CD4-positive, alpha-beta T cell treated with Interleukin-4 for 1 hour (primary cell): Measurements from ENCODE around the gene EPC2.

Source experiments
- DNase-seq, 2 donors: peaks; one replicate each; pipeline ENCODE4 v3.0.0-alpha.2; 2020 to 2022

Gene EPC2, protein sequence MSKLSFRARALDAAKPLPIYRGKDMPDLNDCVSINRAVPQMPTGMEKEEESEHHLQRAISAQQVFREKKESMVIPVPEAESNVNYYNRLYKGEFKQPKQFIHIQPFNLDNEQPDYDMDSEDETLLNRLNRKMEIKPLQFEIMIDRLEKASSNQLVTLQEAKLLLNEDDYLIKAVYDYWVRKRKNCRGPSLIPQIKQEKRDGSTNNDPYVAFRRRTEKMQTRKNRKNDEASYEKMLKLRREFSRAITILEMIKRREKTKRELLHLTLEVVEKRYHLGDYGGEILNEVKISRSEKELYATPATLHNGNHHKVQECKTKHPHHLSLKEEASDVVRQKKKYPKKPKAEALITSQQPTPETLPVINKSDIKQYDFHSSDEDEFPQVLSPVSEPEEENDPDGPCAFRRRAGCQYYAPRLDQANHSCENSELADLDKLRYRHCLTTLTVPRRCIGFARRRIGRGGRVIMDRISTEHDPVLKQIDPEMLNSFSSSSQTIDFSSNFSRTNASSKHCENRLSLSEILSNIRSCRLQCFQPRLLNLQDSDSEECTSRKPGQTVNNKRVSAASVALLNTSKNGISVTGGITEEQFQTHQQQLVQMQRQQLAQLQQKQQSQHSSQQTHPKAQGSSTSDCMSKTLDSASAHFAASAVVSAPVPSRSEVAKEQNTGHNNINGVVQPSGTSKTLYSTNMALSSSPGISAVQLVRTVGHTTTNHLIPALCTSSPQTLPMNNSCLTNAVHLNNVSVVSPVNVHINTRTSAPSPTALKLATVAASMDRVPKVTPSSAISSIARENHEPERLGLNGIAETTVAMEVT

GRCh38 chr2:148643998-148644882 is at the start of gene EPC2:
TSS of gene EPC2 (plus strand) at chr2:148644751. CDS start at chr2:148645018, 267 bp downstream.
- peak; percentile 89 to 92 for DNase-seq

- DNase-seq: no peak
These were observed 48.5 kb upstream of the EPC2 start for GRCh38 chr2:148596018-148596417.

- no peak for DNase-seq
These were observed 45.2 kb upstream of the EPC2 start for GRCh38 chr2:148599109-148599991.

DNA sequence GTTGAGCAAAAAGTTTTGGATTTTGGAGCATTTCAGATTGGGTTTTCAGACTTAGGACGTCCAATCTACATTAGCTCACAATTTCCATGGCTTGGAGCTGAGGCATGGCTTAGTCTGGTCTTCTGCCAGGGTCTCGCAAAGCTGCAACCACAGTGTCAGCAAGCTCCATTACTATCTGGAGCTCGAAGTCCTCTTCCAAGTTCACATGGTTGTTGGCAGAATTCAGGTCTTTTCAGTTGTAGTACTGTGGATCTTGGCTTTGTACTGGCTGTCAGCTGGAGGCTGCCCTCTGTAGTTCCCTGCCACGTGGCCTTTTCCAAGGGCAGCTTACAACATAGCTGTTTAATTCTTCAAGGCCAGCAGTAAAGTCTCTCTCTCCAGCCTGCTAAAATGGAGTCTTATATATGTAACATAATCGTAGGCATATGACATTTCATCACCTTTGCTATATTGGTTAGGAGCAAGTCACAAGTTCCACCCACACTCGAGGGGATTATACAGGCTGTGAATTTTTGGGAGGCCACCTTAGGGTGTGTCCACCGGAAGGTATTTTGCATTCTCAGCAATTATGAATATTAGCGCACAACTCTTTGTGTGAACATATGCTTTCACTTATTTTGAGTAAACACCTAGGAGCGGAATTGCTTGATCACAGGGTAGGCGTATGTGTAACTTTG is 41.5 kb upstream of the EPC2 start:
- peak in 1 of 2 donors; percentile 2 for DNase-seq

GRCh38 chr2:148603562-148603920 is 41.0 kb upstream of the EPC2 start:
- no peak for DNase-seq

DNA sequence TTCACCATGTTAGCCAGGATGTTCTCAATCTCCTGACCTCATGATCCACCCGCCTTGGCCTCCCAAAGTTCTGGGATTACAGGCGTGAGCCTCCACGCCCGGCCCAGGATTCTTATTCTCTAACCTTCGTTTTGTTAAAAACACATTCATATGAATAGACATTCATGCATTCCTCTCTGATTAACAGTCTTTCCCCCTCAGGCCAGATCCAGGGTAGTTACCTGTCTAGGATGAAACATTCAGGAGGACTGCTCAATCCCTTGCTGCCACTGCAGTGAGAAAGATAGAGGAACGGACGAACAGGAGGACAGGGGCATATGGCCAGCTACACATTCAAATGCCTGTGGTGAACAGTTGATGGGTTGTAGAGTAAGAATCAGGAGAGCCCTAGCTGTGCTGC is 39.6 kb upstream of the EPC2 start:
- no peak for DNase-seq

GRCh38 chr2:148607566-148607965 is 37.0 kb upstream of the EPC2 start:
- DNase-seq: no peak

DNA sequence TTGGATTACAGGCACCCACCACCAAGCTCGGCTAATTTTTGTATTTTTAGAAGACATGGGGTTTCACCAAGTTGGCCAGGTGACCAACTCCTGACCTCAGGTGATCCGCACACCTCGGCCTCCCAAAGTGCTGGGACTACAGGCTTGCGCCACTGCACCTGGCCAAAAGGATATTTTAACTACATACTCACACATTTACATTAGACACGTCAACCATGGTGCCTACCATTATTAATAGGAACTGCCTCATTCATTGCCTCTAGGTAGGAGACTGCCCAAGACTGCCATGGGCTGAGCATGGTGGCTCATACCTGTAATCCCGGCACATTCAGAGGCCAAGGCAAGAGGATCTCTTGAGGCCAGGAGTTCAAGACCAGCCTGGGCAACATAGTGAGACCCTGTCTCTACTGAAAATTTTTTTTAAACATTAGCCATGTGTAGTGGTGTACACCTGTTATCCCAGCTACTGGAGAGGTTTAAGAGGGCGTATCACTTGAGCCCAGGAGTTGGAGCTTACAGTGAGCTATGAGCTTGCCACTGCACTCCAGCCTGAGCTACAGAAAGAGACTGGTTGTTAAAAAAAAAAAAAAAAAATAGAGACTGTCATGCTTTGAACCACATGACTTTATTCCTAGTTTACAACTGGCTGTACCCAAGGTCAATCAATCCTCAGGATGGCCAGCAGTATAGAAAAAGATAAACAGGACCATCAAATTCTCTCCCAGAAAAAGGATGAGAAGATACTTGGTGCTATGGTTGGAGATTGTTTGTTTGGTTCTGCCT is 31.1 kb upstream of the EPC2 start:
- no peak for DNase-seq

DNA sequence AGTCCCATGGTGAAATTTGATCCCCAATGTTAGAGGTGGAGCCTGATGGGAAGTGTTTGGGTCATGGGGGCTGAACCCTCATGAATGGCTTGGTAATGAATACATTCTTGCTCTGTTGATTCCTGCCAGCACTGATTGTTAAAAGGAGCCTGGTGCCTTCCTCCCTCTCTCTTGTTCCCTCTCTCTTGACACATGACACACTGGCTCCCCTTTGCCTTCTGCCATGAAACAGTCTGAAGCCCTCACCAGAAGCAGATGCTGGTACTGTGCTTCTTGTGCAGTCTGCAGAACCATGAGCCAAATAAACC is 30.6 kb upstream of the EPC2 start:
- no peak for DNase-seq

DNA sequence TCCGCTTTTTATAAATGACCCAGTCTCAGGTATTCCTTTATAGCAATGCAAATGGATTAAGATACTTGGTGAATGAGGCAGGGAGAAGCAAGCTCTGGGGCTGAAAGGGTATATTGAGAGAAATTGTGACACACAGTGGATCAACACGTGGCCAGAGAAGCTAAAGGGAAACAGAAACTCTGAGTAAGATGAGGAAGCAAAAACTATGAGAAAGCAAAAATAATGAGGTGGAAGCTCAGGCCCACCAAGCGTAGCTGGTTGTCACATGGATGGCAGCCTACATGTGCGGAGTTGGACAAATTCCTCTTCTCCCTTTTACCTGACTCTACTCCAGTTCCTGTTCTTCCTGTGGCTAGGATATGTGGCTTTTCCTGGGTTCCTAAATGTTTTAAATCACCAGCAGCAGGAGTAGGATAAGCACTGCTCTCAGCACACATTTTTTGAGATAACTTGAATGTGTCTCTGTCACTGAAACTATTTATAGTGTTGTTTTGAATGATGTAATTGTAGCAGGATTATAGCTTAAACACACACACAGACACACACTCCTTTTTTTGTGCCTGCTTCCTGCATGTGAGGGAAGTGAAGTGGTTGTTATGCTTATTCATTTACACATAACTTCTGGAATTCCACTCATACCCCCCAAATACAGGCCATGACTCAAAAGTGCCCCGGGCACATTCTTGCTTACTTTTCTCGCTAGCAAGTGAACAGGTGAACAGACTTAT is 30.1 kb upstream of the EPC2 start:
- DNase-seq: peak in 1 of 2 donors; percentile 13

DNA sequence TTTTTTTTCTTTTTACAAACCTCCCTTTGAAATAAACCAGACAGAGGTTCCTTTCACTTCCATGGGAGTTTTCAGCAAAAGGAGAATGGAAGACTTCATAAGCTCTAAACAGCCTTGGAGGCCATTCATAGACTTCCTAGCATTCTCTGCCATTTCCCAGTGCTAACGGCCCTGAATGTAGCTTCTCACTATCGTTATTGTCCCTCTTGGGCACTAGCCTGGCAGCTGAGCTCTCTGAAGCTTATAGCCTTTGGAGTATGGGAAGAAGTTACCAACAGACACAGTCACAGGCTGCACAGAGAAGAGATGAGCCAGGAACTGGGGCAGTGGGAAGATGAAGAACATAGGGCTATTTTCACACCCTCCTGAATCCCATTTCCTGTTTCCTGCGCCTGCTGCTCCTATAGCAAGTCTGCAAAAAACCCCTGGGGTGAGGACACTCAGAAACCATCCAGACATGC is 29.1 kb upstream of the EPC2 start:
- no peak for DNase-seq

DNA sequence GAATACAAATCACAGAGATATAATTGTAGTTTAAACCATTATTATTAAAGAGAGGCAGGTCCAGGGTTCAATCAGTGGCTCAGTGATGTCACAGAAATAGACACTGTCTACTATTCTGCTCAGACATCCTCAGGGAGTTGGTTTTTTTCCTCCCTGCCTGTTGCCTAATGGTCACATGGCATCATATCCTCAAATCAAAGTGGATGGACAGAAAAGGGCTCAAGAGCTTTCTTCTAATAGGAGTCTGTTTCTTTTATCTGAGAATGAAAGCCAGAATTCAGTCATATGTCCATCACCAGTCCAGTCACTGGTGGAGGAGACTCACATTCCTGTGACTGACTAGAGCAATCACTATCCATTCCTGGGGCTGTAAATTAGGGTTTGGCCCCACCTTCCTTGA is 27.9 kb upstream of the EPC2 start:
- DNase-seq: no peak

GRCh38 chr2:148617219-148617618 is 27.3 kb upstream of the EPC2 start:
- DNase-seq: no peak

GRCh38 chr2:148619560-148620195 is 24.9 kb upstream of the EPC2 start:
- no peak for DNase-seq

DNA sequence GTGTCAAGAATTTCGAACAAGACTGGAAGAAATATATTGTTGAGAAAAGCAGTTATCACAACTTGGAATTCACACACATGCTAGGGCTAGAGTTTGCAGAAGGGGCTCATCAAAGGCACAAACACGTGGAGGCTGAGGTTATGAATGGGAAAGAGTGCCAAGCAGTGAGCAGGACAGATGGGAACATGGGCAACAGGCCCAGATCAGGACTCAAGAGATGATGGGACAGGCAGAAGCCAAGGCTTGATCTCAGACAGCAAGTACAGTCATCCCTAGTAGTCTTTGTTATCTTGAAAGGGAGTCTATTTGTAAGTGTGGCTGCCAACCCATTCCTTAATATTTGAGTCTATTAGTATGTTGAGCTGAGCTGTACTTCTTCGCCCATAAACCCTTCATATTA is 22.2 kb upstream of the EPC2 start:
- no peak for DNase-seq

- no peak for DNase-seq
These were observed 21.5 kb upstream of the EPC2 start for GRCh38 chr2:148623086-148623485.

- no peak for DNase-seq
These were observed 17.3 kb upstream of the EPC2 start for GRCh38 chr2:148627224-148627623.

DNA sequence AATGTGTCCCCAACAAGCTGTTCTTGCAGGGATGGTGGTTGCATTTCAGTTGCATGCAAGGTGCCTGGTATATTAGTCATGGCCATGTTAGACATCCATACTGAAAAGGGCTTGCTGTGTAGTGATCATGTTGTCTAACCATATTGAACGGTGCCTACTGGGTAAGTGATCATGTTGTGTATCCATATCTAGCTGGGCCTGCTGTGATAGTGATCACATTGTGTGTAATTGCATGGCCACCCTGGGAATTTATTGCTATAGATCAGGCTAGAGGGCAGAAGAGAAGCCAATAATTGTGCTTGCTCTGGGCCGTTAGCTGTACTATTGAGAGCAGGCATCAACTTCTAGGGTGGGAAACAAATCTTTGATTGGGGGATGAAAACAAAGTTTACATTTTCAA is 9.8 kb upstream of the EPC2 start:
- DNase-seq: no peak

DNA sequence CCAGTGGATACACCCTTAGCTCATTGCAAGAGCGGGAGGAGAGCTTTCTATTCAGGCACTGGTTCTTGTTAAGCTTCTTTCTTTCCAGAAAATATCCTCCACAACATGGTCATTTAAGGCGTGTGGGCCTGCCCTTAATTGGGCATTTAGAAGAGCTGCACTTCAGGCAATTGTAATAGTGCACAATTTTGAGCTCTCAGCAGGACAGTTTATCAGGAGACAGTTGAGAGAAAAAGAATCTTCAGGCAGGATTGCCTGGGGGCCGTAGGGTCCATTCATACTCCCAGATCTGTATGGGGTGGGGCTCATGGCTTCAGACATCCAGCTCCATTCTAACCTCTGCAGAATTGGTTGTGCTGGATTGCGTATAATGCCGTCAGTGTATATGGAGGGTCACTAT is 6.0 kb upstream of the EPC2 start:
- no peak for DNase-seq

GRCh38 chr2:148640767-148641166 is 3.8 kb upstream of the EPC2 start:
- no peak for DNase-seq
